HG03108 (cell line): ENCODE measurements around the gene WIPI1.
"Not testable (repeated sequence)": the region's sequence is repeated elsewhere in the genome, so short reads cannot be mapped to it uniquely, and the experiment has no call there.

Source experiments
- ATAC-seq: cut with Tn5 transposase; IDR thresholded peaks from one replicate; pipeline ENCODE4 v1.9.1; 2021; ENCODE audit warnings: moderate library complexity; ENCODE audit not compliant: unreplicated experiment

Gene WIPI1

DNA sequence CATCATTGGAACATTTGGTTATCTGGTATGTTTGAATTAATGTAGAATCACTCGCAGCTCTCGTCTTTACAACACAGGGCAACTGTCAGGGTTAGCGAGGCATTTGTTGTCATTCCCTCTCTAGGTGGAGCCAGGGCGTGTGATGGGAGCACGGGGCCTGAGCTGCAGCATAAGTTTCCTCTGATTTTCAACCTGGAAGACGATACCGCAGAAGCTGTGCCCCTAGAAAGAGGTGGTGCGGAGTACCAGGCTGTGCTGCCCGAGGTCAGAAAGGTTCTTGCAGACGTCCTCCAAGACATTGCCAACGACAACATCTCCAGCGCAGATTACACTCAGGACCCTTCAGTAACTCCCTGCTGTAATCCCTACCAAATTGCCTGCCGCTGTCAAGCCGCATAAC, 37.2 kb downstream of the WIPI1 start:
- no peak for ATAC-seq

DNA sequence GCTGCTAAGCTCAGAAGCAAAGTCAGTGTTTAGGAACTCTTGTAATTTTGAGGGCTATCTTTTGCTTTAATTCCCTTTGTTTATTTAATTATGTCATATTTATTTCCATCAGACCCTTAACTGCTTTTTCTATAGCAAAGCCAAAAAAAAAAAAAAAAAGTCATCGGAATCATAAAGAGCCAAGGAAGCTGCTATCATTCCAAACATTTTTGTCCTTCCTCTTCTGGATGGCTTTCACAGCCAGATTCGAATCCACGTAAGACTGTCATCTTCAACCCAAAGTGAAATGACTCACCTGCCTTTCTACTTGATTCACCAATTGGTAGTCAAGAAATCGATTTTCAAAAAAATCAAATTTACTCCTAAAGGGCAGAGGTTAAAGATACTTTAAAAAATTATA, 38.4 kb downstream of the WIPI1 start:
- no peak for ATAC-seq

DNA sequence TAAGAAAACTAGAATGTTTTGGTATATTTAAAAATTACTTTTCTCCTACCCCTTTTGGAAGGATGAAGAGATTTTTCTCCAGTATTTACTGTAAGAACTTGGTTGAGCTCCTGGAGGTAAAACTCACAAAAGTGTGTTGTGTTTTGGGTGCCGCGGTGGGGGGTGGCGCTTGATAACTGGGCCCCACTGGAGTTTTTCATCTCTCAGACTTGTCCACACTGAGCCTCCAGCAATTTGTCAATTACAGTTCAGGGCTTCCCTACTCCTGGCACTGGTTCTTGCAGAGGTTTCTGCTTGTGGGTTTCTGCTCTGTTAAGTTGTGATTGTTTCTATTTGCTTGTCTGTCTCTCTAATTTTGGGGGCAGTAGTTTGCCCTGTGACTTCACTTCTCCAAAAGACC, 40.0 kb downstream of the WIPI1 start:
- no peak for ATAC-seq

DNA sequence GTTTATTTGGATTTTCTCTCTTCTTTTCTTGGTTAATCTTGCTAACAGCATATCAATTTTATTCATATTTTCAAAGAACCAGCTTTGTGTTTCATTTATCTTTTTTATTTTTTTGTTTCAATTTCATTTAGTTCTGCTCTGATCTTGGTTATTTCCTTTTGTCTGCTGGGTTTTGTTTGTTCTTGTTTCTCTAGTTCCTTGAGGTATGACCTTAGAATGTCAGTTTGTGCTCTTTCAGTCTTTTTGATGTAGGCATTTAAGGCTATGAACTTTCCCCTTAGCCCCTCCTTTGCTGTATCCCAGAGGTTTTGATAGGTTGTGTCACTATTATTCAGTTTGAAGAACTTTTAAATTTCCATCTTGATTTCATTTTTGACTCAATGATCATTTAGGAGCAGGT, 42.4 kb downstream of the WIPI1 start:
- ATAC-seq, result not testable (repeated sequence)

DNA sequence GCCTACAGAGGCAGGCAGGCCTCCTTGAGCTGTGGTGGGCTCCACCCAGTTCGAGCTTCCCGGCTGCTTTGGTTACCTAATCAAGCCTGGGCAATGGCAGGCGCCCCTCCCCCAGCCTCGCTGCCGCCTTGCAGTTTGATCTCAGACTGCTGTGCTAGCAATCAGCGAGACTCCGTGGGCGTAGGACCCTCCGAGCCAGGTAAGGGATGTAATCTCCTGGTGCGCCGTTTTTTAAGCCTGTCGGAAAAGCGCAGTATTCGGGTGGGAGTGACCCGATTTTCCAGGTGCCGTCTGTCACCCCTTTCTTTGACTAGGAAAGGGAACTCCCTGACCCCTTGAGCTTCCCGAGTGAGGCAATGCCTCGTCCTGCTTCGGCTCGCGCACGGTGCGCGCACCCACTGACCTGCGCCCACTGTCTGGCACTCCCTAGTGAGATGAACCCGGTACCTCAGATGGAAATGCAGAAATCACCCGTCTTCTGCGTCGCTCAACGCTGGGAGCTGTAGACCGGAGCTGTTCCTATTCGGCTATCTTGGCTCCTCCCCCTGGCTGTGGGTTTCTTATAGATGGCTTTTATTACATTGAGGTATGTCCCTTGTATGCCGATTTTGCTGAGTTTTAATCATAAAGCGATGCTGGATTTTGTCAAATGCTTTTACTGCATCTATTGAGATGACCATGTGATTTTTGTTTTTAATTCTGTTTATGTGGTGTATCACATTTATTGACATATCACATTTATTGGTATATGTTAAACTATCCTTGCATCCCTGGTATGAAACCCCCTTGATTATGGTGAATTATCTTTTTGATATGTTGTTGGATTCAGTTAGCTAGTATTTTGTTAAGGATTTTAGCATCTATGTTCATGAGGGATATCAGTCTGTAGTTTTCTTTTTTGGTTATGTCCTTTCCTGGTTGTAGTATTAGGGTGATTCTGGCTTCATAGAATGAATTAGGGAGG, 43.4 kb downstream of the WIPI1 start:
- not testable (repeated sequence) for ATAC-seq

DNA sequence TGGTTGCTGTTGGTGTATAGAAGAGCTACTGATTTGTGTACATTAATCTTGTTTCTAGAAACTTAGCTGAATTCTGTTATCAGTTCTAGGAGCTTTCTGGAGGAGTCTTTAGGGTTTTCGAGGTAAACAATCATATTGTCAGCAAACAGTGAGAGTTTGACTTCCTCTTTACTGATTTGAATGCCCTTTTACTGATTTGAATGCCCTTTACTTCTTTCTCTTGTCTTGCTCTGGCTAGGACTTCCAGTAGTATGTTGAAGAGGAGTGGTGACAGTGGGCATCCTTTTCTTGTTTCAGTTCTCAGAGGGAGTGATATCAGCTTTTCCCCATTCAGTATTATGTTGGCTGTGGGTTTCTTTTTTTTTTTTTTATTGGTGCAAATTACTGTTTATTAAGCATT, 49.6 kb downstream of the WIPI1 start:
- not testable (repeated sequence) for ATAC-seq

DNA sequence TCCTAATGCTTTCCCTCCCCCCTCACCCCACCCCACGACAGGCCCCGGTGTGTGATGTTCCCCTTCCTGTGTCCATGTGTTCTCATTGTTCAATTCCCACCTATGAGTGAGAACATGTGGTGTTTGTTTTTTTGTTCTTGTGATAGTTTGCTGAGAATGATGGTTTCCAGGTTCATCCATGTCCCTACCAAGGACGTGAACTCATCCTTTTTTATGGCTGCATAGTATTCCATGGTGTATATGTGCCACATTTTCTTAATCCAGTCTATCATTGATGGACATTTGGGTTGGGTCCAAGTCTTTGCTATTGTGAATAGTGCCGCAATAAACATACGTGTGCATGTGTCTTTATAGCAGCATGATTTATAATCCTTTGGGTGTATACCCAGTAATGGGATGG, 53.5 kb downstream of the WIPI1 start:
- not testable (repeated sequence) for ATAC-seq

DNA sequence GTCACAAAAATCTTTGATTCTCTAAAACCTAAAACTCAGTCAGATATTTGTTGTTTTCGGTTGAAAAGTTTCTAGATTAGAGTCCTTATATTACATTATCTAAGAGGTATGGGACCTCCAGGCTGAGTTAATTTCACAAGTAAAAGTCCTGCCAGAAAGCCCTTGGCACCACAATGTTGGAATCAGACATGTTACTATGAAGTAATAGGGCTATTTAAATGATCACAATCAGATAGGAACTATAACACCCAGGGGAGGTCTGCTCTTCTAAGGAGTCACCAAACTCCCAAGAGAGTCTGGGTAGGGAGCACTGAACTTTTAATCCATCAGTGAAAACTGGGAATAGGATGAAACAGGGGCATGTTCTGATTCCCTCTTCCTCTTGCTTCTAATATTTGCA, 54.2 kb downstream of the WIPI1 start:
- no peak for ATAC-seq

DNA sequence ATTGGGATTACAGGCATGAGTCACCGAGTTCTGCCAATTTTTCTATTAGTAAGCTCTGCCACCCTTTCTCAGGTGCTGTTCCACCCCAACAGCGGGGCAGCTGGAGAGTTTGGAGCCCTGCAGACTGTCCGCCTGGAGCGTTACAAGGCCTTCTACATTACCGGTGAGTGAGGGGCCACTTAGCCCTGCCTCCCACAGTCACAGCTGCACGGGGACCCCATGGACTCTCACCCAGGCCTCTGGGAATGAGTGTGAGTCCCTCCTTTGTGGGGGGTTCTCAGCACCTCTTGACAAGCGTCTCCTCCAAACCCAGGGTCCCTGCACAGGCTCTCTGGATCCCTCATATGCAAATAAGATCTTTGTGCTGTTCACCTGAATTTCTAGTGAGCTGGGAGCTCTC, 56.0 kb downstream of the WIPI1 start:
- no peak for ATAC-seq

DNA sequence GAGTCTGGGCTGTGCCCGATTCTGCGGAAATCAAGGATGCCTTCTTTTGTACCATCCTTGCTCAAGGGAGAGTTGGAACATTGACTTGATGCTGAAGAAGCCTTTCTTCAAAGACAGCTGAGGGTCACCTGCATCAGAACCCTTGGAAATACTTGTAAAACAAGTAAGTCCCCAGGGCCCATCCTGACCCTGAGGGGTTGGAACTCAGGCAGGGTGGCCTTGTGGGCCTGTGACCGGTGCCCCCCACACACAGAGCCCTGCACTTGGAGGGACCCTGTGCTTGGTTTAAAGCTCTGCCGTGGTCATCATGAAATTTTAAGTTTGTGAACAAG, 56.9 kb downstream of the WIPI1 start:
- ATAC-seq, result no peak

DNA sequence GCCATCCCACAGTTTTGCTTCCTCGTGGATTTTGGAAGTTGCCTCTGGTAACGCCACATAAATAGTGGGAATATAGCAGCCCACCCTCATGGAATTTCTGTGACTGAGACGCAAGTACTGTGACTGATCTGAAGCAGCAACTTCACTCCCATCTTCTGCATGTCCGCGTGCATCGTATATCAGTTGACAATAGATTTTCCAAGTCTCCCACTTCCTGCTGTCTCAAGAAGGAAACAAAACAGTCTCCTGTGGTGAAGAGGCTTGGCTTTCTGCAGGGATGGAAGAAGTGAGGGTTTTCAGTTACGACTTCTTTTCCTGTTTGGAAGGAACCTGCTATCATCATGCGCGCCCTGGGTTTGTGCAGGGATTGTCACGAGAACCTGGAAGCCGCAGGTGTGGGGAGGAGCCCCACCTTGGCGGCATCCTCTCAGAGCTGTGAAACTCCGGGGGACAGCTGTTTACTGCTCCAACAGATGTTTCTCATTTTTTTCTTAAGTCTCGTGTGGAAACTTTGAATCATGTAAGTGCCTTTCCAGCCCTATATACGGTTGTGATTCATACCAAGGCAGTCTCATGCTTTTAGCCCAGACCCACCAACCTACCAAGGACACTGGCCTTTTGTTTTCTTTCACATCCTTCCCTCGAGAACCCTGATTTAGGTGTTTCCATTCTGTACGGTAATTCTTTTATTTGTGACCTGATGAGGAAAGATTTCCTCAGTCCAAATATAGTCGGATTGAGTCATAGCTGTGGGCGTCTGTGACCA, 57.5 kb downstream of the WIPI1 start:
- no peak for ATAC-seq

DNA sequence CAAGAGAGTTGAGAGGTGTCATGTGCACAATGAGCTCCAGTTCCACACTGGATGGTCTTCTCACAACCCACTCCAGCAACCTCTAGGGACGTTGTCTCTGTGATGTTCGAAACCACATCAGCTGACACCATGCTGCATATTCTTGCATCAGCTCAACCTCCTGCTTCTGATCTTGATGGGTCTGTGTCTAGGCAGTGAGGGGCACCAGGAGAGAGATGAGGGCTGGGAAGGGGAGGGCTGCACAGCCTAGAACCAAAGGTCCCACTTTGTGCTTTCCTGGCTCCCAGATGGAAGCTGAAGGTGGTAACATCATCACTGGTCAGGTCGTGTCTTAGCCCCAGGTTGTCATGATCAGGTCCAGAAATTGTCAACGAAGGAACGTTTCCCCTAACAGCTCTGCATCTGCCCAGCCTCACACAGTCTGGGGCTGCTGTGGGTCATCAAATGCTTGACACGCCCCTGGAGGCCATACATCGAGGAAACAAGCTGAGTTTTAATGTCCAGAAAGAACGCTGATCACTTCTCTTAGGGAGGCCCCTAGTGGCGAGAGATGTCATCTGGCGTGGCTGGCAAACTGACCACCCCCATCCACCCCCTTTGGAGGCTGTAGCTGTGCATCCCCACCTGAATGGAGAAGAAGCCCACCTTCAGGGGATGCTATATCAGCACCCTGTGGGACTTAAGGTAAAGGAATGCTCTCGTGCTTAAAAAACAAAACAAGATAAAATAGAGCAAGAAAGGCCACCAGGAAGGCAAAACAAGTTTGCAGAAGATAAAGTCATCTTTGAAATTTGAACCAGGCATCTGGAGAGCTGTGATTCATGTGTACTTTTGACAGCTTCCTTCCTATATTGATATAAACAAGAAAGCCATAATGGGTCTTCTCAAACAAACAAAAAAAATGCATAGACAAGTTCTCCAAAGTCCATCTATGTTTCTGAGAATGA, 58.3 kb downstream of the WIPI1 start:
- peak; percentile 55 for ATAC-seq

DNA sequence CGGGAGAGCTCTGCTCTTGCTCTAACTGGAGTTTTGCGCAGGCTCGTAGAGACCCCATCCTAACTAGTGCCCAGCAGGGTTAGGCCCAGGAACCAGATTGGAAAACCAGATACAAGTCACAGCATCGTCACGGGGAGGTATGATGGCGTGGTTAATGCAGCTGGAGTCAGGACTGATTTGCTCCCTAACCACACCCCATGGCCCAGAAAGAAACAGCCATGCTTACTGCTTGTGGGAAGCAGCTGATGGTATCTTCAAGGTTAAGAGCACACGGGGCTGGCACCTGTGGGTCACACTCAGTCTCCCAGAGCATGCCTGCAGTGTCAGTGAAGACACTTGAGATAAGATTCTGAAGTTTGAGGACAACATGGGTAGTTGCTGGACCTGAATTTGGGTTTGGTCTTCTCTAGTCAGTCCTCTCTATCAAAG, 60.2 kb downstream of the WIPI1 start:
- ATAC-seq, result no peak

DNA sequence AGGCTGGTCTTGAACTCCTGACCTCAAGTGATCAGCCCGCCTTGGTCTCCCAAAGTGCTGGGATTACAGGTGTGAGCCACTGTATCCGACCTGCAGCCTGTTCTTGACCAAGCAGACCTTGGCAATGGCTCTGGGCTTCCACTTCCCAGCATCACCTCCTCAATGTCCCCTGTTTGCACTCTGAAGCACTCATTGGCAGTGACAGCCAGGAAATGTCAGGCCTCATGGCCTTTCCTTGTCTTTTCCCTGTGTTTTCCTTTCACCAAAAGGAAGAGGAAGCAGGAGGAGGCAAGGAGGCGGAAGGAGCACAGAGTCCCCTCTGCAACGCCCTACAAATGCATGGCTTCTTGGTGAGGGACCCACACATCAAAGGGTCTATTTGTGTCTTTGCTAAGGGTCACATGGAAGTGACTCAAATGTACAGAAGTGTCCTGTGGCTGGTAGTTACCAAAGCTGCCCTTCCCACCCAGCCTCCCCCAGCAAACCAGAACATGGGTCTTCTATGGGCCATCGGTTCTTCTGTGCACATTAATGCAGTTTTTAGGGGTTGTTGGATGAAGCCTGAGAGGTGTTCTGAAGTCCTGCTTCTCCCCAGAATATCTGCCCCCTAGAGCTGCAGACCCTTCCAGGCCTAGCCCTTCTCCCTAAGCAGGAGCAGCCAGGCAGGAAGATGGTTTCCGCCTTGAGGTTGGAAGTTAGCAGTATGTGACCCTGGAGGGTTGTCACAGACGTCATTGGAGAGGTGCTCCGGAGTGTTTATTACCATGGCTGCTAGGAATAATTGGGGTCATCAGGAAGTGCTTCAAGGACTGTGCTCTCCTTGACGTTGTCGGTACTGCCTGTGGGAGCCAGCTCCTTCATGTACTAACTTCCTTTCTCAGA, 60.8 kb downstream of the WIPI1 start:
- ATAC-seq, result no peak

DNA sequence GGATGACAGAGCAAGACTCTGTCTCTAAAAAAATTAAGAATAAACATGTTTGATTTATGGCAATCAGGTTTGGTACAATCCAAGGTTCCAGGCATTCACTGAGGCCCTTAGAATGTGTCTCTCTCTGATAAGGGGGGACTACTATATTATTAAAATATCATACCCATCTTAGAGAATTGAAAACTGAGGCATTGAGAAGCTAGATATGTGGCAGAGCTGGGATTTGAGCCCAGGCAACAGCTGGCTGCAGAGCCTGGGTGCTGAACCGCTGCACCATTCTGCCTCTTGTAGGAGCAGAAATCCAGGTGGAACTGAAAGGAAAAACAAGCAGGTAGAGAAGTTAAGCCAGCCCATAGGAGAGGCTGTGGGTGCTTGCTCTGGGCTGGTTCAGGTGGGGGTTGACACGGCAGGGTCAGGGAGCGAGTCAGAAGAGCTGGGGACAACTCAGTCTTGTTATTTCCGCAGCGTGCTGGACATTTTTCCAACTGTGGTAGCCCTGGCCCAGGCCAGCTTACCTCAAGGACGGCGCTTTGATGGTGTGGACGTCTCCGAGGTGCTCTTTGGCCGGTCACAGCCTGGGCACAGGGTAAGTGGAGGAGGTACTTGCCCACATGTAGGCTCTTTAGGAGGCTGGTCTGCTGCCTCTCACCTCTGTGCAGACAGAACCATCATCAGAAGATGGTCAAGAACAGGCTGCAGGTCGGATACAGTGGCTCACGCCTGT, 62.5 kb downstream of the WIPI1 start:
- no peak for ATAC-seq

DNA sequence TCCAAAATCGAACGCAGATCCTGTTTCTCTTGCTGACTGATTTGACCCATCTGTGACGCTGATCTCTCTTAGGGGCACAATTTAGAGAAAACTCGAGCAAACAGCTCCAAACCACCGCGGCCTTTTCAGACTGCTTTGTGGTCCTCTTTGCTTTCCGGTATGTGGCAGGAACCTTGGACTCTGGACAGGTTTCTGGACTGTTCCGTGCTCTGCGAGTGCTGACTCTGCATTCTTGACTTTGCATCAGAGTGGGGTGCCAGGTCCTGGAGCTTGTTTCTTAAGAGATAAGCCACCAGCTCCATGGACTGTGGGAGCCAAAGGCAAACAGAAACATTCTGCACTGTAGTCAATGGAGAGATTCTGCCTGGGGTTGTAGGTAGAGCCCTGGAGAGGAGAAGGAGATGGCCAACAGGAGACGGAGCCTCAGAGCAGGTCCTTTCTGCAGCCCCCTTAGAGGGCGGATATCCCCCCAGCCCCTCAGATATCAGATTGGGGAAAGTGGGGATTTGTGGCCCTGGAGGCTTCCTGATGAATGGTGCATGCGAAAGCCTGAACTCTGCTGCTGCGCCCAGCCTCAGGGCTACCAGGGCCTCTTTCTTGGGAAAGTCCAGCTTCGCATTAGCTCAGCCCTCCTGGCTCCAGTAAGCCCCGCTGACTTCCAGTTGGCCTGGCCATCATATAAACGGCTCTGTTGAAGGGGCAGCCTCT, 65.6 kb downstream of the WIPI1 start:
- ATAC-seq, result no peak

DNA sequence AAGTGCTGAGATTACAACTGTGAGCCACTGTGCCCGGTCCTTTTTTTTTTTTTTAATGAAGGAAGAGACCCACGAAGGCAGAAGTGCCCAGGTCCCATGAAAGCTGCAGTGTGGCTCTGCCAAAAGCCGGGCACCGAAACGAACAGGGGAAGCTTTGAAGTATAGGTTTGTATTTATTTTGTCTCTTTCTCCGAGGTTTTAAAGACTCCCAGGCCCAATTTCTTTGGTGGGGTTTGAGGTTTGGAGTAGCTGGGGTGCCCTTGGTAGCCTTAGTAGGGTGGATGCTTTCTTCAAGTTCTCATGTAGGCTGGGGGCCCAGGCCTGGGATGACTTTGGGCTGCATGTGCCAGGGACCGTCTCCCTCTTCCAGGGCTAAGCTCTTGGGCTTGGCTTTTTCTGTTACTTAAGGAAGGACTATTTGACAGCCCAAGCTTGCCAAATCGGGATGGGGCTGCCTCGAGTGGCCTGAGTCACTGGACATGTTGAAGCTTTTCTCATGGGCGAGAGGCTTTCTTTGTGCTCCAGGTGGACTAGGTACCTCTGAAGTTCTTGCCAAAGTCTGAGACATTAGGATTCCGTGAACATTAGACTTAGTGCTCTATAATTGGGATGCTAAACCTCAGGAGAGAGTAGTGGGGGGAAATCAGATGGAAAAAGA, 66.3 kb downstream of the WIPI1 start:
- ATAC-seq, result no peak

DNA sequence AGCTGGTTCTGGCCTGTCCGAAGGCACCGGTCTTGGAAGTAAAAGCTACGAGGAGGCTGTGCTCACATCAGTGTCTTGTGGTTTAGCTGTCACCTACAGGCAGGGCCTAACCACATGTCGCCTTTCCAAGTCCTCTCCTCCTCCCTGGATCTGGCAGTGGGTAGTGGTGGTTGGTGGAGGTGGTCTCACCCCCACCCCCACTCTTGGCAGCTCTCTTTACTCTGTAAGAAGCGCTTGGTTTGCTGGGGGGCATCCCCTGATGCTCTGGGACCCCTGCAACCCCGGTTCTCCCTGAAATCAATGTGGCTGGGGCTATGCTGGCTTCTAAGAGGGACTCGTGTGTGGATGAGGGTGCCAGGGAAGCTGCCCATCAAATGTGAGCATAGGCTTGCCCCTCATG, 68.3 kb downstream of the WIPI1 start:
- ATAC-seq, result no peak
